Esophagus squamous epithelium (tissue), 5 donors: ENCODE data around the gene C15orf62. TPM values are rescaled to one million over a fixed set of nuclear protein-coding genes. Genes with fewer than 3 reads are reported as not detected.

Source experiments
- DNase-seq: peaks from one replicate; lab custom pipeline; 2025; lab: John Stamatoyannopoulos, UW
- H3K27ac ChIP-seq, 4 donors: fragments of 200-600 bp; sonication (generic); one replicate each; pipeline ENCODE4 v1.5.1; 2016 to 2019; ENCODE audit warnings: mild to moderate bottlenecking in 1 of 4
- H3K27me3 ChIP-seq, 4 donors: fragments of 200-600 bp; sonication (generic); 1 replicate in 3 of 4; 2 replicates in 1 of 4; pipeline versions ENCODE4 v1.5.1 to v1.6.0; 2017 to 2021; ENCODE audit warnings: antibody characterized with exemption in 1 of 4
- H3K36me3 ChIP-seq, 3 donors: fragments of 200-600 bp; sonication (generic); one replicate each; pipeline ENCODE4 v1.5.1; 2016 to 2019
- H3K4me1 ChIP-seq, 3 donors: fragments of 200-600 bp; sonication (generic); one replicate each; pipeline ENCODE4 v1.5.1; 2017 to 2019
- H3K4me3 ChIP-seq, 4 donors: fragments of 200-600 bp; sonication (generic); 1 replicate in 3 of 4; 2 replicates in 1 of 4; pipeline ENCODE4 v1.5.1; 2016 to 2019; ENCODE audit warnings: mild to moderate bottlenecking in 2 of 4, moderate library complexity in 1 of 4
- H3K9me3 ChIP-seq, 3 donors: fragments of 200-600 bp; sonication (generic); one replicate each; pipeline ENCODE4 v1.5.1; 2016 to 2019
- CTCF ChIP-seq, 6 experiments: fragments of 450-650 bp in 4 of 6; fragments of 200-600 bp in 2 of 6; sonication (generic) in 2 of 6; IDR thresholded peaks; one replicate each; pipeline ENCODE4 v1.5.1; 2016 to 2019; ENCODE audit warnings: antibody characterized with exemption in 6 of 6, mild to moderate bottlenecking in 4 of 6, moderate library complexity in 4 of 6
- POLR2A ChIP-seq, 4 donors: fragments of 450-650 bp; IDR thresholded peaks; one replicate each; pipeline ENCODE4 v1.6.1; 2017; ENCODE audit warnings: antibody characterized with exemption in 4 of 4, mild to moderate bottlenecking in 4 of 4, moderate library complexity in 3 of 4
- WGBS, 2 donors: methylation state at CpG; one replicate each; pipeline ENCODE4 v1.1.5; 2018; 5-methylcytosine and 5-hydroxymethylcytosine counted together
- intact Hi-C: fragments of 100-400 bp; cut with DNase I; formaldehyde crosslinking; loops from one replicate; pipeline ENCODE4 v1.15.0; 2022
- total RNA-seq, 4 donors: library from RNA; depleted of rRNA; stranded (reverse); fragments of >200 nt; gene quantifications; one replicate each; pipeline ENCODE4 v1.1.0, GENCODE V29; 2016
- donor health status: DM: yes; HTN: yes; CAD: no.

C15orf62 gene
- total RNA-seq, 4 donors from 2014 or later: 11.3 to 44.3 (median 22.2) TPM

GRCh38 chr15:40731034-40731433, 38.7 kb upstream of the C15orf62 start:
- TF ChIP-seq CTCF (IDR thresholded peaks at IDR 0.05) (no peak), POLR2A (IDR thresholded peaks at IDR 0.05) (no peak)
- 69 to 93% methylated on average over 3 of the region's 3 CpGs for WGBS, 2 donors
- Histone ChIP-seq H3K9me3 (no peaks in the 10 kb centered on the region), H3K27me3 (no peaks in the 10 kb centered on the region), H3K27ac (no peak overlapping the region), H3K4me1 (no peaks in the 10 kb centered on the region), H3K36me3 (peaks cover 0 to 60% (median 22%) of the 10 kb centered on the region in 3 donors), H3K4me3 (no peak overlapping the region)
- intact Hi-C loops: no loop called here
- DNase-seq: no peak

- 89 to 96% methylated on average over 3 of the region's 4 CpGs for WGBS, 2 donors
- no peak overlapping the region for H3K4me3 ChIP-seq
- DNase-seq: no peak
- intact Hi-C loops: no loop called here
- no peak overlapping the region for H3K27ac ChIP-seq
- H3K9me3 ChIP-seq: no peaks in the 10 kb centered on the region
- TF ChIP-seq CTCF (IDR thresholded peaks at IDR 0.05): no peak
- no peak for TF ChIP-seq POLR2A (IDR thresholded peaks at IDR 0.05)
- H3K36me3 ChIP-seq: peaks cover 14 to 100% (median 57%) of the 10 kb centered on the region in 3 donors
- H3K4me1 ChIP-seq: no peaks in the 10 kb centered on the region
- H3K27me3 ChIP-seq: no peaks in the 10 kb centered on the region
These were observed 33.2 kb upstream of the C15orf62 start for GRCh38 chr15:40736575-40736974.

- no peak for DNase-seq
- H3K4me1 ChIP-seq: no peaks in the 10 kb centered on the region
- H3K4me3 ChIP-seq: no peak overlapping the region
- no peak for TF ChIP-seq POLR2A (IDR thresholded peaks at IDR 0.05)
- no peak for TF ChIP-seq CTCF (IDR thresholded peaks at IDR 0.05)
- no peak overlapping the region for H3K27ac ChIP-seq
- H3K36me3 ChIP-seq: peaks cover 14 to 100% (median 57%) of the 10 kb centered on the region in 3 donors
- no peaks in the 10 kb centered on the region for H3K27me3 ChIP-seq
- 73 to 85% methylated on average over 3 of the region's 3 CpGs for WGBS, 2 donors
- intact Hi-C loops: no loop called here
- no peaks in the 10 kb centered on the region for H3K9me3 ChIP-seq
These were observed 32.7 kb upstream of the C15orf62 start for GRCh38 chr15:40737048-40737447.

- no peak overlapping the region for H3K4me3 ChIP-seq
- intact Hi-C loops: no loop called here
- TF ChIP-seq CTCF (IDR thresholded peaks at IDR 0.05): no peak
- no peak for TF ChIP-seq POLR2A (IDR thresholded peaks at IDR 0.05)
- 50 to 54% methylated on average over 2 of the region's 2 CpGs for WGBS, 2 donors
- H3K36me3 ChIP-seq: peaks cover 18 to 100% (median 56%) of the 10 kb centered on the region in 3 donors
- H3K27me3 ChIP-seq: no peaks in the 10 kb centered on the region
- no peaks in the 10 kb centered on the region for H3K9me3 ChIP-seq
- no peaks in the 10 kb centered on the region for H3K4me1 ChIP-seq
- no peak overlapping the region for H3K27ac ChIP-seq
- no peak for DNase-seq
These were observed 30.7 kb upstream of the C15orf62 start for GRCh38 chr15:40739047-40739446.

GRCh38 chr15:40739854-40740253, 29.9 kb upstream of the C15orf62 start:
- no peaks in the 10 kb centered on the region for H3K9me3 ChIP-seq
- WGBS, 2 donors: 100% methylated on average over 2 of the region's 2 CpGs
- H3K4me3 ChIP-seq: no peak overlapping the region
- H3K27ac ChIP-seq: no peak overlapping the region
- peaks cover 20 to 100% (median 50%) of the 10 kb centered on the region in 3 donors for H3K36me3 ChIP-seq
- intact Hi-C loops: no loop called here
- TF ChIP-seq POLR2A (IDR thresholded peaks at IDR 0.05) (no peak), CTCF (IDR thresholded peaks at IDR 0.05) (no peak)
- H3K4me1 ChIP-seq: no peaks in the 10 kb centered on the region
- DNase-seq: no peak
- no peaks in the 10 kb centered on the region for H3K27me3 ChIP-seq
